AG08396 (cell line): ENCODE data around the gene ZNF26.
A peak's percentile ranks its signal among the peaks of the same experiment; 100 is the strongest.
"Not testable (repeated sequence)": the region's sequence is repeated elsewhere in the genome, so short reads cannot be mapped to it uniquely, and the experiment has no call there.

Source experiments
- DNase-seq: peaks from one replicate; pipeline ENCODE4 v3.0.0; 2012; ENCODE audit warnings: low spot score, mixed read lengths

ZNF26 gene

DNA sequence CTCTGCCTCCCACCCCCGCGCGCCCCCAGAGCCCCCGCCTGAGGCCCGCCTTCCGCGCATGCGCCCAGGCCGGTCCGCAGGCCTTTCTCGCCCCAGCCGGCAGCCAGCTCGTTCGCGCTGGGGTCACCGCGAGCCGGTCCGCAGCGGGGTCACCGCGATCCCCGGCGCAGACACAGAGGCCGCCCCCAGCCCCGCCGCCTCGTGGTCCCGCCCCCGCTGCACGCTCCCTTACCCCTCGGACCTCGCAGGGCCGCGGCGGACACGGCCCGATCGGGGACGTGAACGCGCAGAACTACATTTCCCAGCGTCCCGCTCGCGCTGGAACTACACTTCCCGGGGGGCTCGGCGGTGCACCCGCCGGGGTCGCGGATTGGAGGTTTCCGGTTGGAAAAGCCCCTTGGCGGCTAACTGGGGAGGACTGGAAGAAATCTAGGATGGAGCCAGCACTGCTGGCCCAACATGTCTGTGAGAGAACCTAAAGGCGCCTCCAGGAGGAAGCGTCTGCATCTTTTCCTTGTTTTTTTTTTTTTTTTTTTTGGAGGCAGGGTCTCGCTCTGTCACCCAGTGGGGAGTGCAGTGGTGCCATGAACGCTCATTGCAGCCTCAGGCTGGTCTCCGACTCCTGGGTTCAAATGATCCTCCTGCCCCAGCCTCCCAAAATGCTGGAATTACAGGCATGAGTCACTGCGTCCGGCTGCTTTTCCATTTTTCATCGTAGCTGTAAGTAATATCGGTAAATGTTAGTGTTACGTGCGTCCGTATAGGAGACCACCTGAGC, 30.0 kb upstream of the ZNF26 start, which contains the start of gene ZNF605:
ZNF605 (minus strand) TSS at position 296 of the 778 bp plus-strand sequence. CDS start 10,671 bp downstream, outside the sequence.
- DNase-seq, result peak; percentile 96

- not testable (repeated sequence) for DNase-seq
Observed at GRCh38 chr12:132961790-132962189, 24.4 kb upstream of the ZNF26 start.

DNA sequence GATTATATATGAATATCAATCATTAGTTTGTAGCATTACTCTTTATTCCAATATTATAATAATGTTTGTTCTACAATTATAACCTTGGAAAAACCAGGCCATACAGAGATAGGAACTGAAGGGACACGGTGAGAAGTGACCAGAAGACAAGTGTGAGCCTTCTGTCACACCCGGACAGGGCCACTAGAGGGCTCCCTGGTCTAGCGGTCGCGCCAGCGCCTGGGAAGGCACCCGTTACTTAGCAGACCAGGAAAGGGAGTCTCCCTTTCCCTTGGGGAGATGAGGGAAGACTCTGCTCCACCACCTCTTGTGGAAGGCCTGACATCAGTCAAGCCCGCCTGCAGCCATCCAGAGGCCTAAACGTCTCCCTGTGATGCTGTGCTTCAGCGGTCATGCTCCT, 22.2 kb upstream of the ZNF26 start:
- not testable (repeated sequence) for DNase-seq

GRCh38 chr12:132965796-132966195, 20.4 kb upstream of the ZNF26 start:
- DNase-seq, result no peak

DNA sequence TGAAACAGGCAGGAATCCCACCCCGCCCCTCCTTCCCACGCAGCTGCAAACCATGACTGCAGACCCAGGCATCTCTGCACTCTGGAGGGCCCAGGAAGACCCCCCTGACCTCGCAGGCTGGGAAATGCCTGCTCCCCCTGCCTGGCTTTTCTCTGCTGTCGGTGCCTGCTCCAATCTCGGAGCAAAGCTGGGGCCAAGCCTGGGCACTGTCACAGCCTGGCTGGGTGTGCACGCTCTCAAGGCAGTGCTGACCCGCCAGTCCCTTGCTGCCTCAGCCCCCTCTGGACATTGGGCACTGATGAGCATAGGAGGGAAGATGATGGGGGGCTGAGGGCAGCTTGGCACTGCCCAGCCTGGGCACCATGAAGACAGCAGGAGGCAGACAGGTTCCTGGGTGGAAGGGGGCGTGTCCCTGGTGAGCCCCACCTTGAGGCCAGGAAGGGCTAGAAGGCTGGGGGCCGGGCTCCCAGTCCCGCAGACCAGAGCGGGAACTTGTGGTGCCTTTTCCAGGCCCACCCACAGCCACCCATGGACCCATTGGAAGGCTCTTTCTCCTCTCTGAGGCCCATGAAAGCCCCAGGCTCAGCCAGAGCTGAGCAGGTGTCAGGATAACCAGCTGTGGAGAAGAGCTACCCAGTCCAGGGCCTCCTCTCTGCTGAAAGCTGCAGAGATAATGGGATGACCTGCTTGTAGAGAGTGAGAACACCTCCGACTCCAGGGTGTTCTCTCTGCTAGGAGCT, 19.3 kb upstream of the ZNF26 start:
- DNase-seq, result no peak

DNA sequence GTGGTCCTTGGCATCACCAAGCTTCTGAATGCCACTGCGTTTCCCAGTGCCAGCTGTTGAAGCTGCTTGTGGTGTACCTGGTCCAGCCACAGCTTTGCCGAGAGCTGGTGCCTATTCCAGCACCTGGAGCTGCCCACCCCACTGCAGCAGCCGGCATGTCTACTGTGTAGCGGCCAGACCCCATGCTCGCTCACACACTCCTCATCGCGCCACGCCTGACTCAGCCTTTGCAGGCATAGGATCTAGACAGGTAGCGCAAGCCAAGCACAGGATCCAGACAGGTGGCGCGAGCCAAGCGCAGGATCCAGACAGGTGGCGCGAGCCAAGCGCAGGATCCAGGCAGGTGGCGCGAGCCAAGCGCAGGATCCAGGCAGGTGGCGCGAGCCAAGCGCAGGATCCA, 18.4 kb upstream of the ZNF26 start:
- no peak for DNase-seq

DNA sequence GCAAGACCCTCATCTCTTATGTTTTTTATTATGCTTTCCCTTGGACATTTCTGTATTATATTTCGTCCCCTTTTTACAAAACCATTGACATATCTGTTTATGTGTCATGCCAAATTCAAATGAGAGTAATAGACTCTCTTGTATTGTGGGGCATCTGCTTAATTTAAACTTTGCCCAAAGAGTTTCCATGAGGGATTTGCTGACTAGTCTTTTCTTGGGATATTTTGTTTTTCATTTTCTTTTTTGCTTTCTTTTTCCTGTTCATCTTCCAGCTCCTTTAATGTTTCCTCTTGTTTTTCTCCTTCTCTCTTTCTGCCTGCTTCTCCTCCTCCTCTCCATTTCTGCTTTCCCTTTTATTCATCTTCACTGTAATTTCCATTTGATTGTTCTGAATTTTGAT, 13.8 kb upstream of the ZNF26 start:
- no peak for DNase-seq

DNA sequence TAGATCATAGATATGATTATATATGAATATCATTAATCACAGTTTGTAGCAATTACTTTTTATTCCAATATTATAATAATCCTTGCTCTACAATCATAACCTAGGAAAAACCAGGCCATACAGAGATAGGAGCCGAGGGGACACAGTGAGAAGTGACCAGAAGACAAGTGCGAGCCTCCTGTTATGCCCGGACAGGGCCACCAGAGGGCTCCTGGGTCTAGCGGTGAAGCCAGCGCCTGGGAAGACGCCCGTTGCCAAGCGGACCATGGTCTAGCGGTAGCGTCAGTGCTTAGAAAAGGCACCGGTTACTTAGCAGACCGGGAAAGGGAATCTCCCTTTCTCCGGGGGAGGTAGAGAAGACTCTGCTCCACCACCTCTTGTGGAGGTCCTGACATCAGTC, 9.3 kb upstream of the ZNF26 start:
- DNase-seq, result not testable (repeated sequence)

GRCh38 chr12:132986885-132987225, 688 bp downstream of the ZNF26 start:
- peak; percentile 42 for DNase-seq

- no peak for DNase-seq
Observed at GRCh38 chr12:132998741-132999140, 12.6 kb downstream of the ZNF26 start.

DNA sequence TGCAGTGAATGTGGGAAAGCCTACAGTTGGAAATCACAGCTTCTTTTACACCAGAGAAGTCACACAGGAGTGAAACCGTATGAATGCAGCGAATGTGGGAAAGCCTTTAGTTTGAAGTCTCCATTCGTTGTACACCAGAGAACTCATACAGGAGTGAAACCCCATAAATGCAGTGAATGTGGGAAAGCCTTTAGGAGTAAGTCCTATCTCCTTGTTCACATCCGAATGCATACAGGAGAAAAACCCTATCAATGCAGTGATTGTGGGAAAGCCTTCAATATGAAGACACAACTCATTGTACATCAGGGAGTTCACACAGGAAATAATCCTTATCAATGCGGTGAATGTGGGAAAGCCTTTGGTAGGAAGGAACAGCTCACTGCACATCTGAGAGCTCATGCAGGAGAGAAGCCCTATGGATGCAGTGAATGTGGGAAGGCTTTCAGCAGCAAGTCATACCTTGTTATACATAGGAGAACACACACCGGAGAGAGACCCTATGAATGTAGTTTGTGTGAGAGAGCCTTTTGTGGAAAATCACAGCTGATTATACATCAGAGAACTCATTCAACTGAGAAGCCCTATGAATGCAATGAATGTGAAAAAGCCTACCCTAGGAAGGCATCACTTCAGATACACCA, 24.6 kb downstream of the ZNF26 start:
- no peak for DNase-seq

DNA sequence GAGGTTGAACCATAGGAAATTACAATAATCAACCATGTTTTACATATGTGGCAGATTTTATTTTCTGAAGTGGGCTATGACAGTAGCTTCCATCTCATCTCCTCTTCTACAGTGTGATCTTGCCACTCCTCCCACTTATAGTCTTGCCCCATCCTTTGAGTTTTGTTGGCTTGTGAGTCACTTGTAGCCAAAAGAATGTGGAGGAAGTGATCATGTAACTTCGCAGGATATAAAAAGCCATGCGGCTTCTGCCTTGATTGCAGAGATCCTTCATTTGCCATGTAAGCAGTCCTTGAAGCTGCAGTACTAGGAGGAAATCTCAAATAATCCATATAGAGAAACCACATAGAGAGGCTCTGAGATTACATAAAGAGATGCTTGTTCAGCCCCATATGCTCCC, 37.4 kb downstream of the ZNF26 start:
- DNase-seq, result no peak

GRCh38 chr12:133026996-133027395, 40.8 kb downstream of the ZNF26 start:
- DNase-seq, result no peak

DNA sequence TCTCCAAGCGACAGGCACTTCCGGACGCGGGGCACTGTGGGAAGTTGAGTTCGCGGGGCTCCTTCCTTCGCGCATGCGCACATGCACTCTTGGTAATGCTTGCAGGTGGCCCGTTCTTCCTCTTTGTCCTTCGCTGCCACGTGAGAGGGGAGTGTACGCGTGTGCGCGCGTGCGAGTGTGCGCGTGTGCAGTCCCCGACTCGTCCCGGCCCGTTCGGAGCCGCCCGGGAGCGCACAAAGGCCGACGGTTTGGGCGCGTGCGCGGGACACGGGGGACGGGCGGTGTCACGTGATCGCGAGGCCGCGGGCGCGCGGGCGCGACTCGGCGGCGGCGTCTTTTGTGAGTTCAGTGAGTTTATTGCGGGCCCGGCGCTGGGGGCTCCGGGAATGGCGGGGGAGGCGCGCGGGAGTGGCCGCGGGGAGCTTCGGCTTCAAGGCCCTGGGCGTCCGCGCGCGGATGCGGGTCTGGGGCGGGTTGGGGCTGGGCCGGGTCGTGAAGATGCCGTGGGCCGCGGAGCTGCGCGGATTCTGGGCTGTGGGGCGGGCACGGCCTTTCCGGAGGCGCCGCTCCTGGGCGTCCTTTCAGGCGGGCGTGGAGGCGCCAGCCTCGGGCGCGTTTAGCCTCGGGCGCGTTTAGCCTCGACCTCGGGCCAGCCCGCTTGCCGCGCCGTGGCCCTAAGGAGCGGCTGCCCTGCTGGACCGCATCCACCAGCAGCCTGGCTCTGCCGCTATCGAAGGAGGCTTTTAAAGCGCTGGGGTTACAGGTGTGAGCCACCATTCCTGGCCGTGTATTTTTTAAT, 51.2 kb downstream of the ZNF26 start, which contains the start of gene ZNF84:
ZNF84 (plus strand) TSS at position 303 of the 799 bp plus-strand sequence. CDS start 3,959 bp downstream, outside the sequence.
- DNase-seq, result peak; percentile 97

DNA sequence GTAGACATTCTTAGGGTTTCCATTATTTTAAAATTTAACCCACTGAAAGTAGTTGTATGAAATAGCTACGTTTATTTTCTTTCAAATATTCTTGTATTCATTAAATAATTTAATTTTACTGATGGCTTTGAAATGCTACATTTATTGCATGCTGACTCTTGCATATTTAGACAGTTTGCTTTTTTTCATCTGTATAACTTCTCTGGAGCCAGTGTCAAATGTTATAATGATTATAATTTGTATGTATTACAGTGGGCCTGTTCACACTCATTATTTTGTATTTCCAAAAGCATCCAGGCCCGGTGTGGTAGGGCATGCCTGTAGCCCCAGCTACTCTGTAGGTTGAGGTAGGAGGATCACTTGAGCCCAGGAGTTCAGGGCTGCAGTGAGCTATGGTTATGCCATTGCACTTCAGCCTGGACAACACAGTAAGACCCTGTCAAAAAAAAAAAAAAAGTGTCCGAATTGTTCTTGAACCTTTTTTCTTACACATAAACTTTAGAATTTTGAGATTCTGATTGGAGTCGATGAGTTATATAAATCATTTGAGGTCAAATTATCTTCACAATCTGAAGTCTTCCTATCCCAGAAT, 52.0 kb downstream of the ZNF26 start:
- no peak for DNase-seq

- DNase-seq, result no peak
Observed at GRCh38 chr12:133046698-133047097, 60.5 kb downstream of the ZNF26 start.

DNA sequence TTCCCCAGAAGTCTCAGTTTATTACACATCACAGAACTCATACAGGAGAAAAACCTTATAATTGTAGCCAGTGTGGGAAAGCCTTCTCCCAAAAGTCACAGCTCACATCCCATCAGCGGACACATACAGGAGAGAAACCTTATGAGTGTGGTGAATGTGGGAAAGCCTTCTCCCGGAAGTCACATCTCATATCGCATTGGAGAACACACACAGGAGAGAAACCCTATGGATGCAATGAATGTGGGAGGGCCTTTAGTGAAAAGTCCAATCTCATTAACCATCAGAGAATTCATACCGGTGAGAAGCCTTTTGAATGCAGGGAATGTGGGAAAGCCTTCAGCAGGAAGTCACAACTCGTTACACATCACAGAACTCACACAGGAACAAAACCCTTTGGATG, 71.3 kb downstream of the ZNF26 start:
- DNase-seq, result no peak

DNA sequence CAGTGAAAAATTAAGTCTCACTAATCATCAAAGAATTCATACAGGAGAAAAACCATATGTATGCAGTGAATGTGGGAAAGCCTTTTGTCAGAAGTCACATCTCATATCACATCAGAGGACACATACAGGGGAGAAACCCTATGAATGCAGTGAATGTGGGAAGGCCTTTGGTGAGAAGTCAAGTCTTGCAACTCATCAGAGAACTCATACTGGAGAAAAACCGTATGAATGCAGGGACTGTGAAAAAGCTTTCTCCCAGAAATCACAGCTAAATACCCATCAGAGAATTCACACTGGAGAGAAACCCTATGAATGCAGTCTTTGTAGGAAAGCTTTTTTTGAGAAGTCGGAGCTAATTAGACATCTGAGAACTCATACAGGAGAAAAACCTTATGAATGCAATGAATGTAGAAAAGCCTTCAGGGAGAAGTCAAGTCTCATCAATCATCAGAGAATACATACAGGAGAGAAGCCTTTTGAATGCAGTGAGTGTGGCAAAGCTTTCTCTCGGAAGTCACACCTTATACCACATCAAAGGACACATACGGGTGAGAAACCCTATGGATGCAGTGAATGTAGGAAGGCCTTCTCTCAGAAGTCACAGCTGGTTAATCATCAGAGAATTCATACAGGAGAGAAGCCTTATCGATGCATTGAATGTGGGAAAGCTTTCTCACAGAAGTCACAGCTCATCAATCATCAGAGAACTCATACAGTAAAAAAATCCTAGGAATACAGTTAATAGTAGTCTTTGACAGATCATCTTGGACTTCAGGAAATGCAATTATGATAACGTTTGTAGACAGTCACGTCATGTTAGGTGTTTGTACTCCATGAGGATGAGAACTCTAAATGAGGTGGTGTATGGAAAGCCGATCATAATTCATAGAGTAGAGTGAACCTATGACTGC, 72.3 kb downstream of the ZNF26 start:
- no peak for DNase-seq

- DNase-seq, result no peak
Observed at GRCh38 chr12:133061954-133062353, 75.8 kb downstream of the ZNF26 start.

DNA sequence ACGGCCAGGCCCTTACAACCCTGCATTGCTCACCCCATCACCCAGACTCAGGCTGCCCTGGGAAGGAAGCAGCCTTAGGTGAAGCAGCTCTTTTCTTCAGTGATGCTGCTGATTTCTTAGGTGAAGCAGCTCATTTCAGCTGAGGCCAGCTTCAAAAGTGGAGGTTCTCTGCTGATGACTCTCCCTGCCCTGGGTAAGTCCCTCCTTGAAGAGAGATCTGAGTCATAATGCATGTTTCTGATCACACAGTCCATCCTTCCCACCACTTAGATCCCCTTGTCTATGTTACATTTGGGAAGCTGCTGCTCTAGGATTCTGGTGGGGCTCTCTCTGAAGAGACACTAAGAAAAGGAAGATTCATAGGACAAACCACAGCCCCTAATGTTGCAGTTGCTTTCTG, 77.4 kb downstream of the ZNF26 start:
- DNase-seq, result no peak

DNA sequence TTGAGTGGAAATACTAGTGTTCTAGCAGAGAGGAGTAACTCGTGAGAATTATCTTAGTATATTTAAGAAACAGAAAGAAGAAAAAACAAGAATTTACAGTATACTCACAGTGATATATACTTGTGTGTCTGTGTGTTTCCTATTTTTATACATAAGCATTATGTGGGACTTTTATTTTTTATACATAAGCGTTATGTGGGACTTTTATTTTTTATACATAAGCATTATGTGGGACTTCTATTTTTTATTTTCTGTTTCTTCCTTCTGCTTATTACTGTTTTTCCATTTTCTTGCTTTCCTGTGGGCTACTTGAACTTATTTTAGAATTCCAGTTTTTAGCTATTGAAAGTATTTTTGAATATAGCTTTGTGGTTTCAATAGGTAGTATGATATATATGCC, 87.7 kb downstream of the ZNF26 start:
- no peak for DNase-seq
